ENCODE measurements around the gene ZNF507.

ZNF507 gene

DNA sequence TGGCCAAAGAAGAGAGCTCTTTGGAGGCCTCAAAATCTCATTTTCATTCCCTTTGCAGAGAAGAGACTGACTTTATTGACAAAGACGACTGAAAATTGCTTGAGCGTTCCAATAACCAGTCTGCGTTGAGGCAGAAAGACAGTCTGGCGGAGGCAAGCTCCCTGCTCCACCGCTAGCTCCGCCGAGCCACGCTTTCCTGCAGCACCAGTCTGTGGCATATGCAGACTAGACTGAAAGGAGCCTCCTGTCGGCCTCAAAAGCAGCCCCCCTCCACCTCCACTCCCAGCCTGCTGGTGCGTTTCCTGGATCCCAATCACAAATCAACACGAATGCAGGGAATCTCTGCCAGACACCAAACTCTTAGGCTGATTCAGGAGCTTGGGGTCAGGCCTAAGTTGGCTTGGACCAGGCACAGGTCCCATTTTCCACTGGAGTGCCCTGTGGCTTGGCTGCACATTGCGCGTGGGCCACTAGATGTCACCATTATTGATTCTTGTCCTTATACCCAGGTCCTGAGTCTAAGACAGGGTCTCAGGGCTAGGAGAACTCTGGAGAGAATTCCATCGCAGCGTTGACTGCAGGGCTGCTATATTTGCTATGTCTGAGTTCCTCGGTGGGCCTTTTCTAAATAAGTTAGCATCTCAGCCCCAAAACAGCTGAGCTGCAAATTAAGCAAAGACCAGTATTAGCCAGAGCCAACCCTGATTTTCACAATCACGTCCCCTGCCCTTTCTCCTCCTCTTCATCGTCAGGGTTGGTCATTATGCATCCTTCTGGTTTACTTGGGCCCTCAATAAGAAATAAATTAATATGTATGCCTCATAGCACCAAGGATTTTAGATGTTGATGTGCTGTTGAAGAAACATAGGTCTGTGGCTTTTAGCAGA lies 5.2 kb upstream of the ZNF507 start:
- no peak for DNase-seq

DNA sequence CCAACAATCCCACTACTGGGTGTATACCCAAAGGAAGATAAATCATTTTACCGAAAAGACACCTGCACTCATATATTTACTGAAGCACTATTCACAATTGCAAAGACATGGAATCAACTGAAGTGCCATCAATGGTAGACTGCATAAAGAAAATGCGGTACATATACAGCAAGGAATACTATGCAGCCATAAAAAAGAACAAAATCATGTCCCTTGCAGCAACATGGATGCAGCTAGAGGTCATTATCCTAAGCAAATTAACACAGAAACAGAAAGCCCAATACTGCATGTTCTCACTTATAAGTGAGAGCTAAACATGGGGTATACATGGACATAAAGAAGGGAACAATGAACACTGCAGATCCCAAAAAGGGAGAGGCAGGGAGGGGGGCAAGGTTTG lies 2.7 kb upstream of the ZNF507 start:
- DNase-seq: no peak

DNA sequence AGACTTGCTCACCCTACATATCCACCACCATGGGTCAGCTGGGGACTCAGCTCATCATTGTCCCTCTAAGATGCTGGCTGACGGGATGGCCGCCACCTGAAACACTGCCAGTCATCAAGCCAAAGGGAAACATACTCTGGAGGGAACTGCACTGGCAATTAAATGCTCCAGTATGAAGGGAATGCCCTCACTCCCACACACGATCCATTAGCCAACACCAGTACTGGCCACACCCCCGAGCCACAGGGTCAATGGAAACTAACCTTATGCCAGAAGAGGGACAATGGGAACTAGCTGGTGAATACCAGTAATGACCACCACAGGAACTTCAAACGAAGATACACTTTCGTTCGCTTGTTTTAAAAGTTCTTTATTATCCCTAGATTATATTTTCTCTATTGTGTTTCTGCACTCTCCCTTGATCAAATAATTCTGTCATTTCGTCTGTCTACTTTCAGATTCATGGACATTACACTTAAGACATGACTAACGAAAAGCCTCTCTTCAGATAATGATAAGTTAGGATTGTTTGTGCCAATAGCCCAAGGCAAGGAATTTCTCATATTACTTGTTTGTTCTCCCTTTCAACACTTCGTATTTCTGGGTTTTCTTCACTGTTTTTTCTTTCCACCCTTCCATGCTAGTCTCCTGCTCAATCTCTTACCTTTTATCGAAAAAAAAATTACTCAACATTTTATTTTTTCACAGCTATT lies 1.7 kb upstream of the ZNF507 start:
- no peak for DNase-seq

DNA sequence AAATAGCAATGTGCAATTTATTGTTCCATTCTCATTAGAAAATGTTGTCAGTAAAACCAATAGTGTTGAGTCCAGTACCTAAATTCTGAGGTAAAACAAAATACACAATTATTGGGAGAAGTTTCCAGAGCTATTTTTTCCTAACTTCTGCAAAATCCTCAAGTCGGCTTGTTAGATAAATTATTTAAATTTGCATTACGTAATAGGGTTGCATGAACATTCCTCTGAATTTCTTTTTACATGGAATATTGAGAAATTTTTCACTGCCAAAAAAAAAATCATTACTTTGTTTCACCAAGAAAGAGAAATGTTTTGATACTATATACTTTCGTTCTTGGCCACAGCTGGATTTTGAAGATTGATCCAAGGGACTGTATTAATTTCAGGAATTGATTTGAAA lies 1.5 kb downstream of the ZNF507 start:
- DNase-seq: no peak

GRCh38 chr19:32347573-32347972 lies 2.2 kb downstream of the ZNF507 start:
- no peak for DNase-seq

- no peak for DNase-seq
Measured at GRCh38 chr19:32349051-32349450, 3.6 kb downstream of the ZNF507 start.

GRCh38 chr19:32349724-32350470 lies 4.5 kb downstream of the ZNF507 start:
- no peak for DNase-seq

- DNase-seq: no peak
Measured at GRCh38 chr19:32350471-32350865, 5.1 kb downstream of the ZNF507 start.

- DNase-seq: no peak
Measured at GRCh38 chr19:32350987-32351348, 5.6 kb downstream of the ZNF507 start.

GRCh38 chr19:32352241-32352630 lies 6.8 kb downstream of the ZNF507 start:
- no peak for DNase-seq

GRCh38 chr19:32354345-32354744 lies 8.9 kb downstream of the ZNF507 start:
- DNase-seq: no peak

- no peak for DNase-seq
Measured at GRCh38 chr19:32355309-32355708, 9.9 kb downstream of the ZNF507 start.

- no peak for DNase-seq
Measured at GRCh38 chr19:32357720-32358119, 12.3 kb downstream of the ZNF507 start.

DNA sequence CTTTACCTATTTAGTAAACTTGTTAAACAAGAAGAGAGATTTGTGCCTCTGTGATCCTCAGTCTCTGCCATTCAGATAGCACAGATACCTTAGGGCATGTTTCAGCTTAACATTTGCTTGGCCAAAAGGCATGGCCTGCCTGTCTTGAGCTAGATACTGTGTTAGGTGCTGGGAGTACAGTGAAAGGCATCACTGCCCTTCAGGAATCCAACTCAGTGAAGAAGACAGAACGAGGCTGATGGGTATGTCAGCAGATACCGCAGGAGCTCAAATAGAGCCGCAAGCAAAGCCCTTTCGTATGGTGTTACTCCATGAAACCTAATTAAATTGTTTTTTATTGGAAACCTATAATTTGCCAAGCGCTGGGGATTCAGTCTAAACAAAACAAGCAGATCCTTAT lies 12.9 kb downstream of the ZNF507 start:
- no peak for DNase-seq

DNA sequence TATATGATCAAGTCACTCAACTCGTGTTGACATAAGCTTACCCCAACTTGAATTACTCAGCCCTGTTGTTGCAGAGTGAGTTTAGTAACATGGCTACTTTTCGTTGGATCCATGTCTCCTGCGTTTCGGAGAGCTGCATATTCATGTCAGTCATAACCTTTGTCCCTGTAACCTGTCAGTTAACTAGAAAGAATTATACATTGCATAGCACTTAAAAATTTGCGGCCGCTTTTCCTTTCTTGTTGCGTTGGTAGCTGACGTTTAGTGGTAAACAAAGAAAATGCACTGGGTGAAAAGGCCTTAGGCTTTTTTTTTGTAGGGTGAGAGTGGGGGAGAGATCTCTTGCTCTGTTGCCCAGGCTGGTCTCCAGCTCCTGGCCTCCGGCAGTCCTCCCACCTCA lies 14.2 kb downstream of the ZNF507 start:
- no peak for DNase-seq

DNA sequence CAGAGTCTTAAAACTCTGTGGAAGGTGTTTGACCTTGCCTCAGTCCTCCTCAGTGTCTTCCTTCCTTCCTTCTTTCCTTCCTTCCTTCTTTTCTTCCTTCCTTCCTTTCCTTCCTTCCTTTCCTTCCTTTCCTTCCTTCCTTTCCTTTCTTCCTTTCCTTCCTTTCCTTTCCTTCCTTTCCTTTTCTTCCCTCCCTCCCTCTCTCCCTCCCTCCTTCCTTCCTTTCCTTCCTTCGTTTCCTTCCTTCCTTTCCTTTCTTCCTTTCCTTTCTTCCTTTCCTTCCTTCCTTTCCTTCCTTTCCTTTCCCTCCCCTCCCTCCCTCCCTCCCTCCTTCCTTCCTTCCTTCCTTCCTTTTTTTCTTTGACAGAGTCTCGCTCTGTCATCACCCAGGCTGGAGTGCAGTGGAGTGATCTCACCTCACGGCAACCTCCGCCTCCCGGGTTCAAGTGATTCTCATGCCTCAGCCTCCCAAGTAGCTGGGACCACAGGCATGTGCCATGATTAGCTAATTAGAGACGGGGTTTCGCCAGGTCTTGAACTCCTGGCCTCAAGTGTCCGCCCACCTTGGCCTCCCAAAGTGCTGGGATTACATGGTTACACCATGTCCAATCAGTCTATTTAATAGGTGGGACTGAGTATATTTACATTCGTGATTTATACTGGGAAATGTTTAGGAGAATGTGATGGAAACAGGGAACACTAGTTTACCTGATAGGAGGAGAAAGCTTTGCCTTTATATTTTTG lies 16.3 kb downstream of the ZNF507 start:
- DNase-seq: no peak

DNA sequence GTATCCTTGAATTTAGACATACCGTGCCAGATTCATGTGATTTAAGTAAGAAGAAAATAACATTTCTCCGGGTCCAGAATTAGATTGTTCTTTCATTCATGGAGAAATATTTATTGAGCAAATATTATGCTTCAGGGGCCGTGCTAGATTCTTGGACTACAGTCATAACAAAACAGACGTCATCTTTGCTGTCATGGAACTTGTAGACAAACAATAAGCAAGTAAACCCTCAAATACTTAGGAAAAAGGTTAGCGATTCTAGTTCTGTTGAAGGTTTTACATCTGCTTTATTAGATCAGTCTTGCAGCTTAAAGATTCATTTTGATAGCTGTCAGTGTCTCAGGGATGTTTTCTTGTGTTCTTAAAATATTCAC lies 16.9 kb downstream of the ZNF507 start:
- no peak for DNase-seq

DNA sequence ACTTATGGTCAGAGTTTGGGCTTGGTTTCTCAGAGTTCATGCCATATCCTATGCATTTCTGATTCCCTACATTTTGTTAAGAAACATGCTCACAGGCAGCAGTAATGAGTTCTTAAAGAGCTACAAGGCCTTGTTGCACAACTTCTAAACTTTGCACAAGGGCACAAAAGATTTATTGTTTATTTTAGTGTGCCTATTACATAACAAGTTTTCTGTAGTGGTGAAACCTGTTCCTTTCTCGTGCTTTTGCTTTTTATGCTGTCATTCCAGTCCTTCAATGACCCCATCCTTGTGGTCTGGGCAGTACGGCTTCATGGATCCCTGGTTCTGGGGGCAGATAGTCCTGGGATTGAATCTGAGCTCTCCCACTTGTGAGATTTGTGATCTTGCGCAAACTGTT lies 17.8 kb downstream of the ZNF507 start:
- no peak for DNase-seq

- DNase-seq: no peak
Measured at GRCh38 chr19:32363632-32364031, 18.2 kb downstream of the ZNF507 start.

DNA sequence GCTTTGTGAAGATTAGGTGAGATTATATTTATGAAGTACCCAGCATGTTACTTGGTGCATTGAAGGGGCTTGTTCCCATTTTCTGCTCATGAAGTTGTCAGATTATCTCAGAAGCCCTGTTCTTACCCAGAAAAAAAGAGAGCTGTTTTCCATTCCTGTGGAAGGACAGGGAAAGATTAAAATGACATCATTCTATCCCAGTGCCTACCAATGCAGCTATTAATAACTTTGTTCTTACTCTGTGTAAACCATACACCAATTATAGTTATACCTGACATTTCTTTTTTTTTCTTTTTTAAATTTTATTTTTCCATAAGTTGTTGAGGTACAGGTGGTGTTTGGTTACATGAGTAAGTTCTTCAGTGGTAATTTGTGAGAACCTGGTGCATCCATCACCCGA lies 18.6 kb downstream of the ZNF507 start:
- DNase-seq: no peak

DNA sequence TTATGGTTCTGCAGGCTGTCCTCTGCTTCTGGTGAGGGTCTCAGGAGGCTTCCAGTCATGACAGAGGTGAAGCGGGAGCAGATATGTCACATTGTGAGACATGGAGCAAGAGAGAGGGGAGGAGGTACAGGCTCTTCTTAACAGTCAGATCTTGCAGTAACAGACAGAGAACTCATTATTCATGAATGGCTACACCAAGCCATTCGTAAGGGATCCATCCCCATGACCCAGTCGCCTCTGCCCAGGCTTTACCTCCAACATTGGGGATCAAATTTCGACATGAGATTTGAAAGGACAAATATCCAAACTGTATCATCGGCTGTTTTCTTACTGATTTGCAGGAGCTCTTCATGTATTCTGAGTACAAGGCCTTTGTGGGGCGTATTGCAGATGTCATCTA lies 21.7 kb downstream of the ZNF507 start:
- DNase-seq: no peak

DNA sequence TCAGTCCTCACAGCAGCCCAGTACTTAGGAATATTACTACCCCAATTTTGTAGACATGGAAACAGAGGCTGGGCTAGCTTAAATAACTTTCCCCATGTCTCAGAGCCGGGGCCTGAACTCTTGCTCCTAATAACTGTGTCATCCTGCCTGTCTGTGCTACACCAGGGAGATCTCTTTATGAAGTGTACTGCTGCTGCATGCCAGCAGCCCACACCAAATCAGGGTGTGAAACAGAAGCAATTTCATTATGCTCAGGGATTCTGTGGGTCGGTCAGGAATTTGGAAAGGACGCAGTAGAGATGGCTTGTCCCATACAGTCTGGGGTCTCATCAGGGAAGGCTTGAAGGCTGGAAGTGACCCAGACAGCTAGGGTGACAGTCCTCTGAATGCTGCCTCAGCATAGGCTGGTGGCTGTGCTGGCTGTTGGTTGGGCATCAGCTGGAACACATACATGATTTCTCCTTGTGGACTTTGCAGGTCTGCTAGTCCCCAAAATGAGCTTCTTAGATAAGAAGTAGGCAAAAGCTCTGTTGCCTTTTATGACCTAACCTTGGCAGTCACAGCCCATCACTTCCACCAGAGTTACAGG lies 22.6 kb downstream of the ZNF507 start:
- no peak for DNase-seq

- DNase-seq: no peak
Measured at GRCh38 chr19:32368787-32369186, 23.4 kb downstream of the ZNF507 start.

All from NCI-H774 (cell line).